ENCODE data around the gene TNFRSF25. TPM values are rescaled to one million over a fixed set of nuclear protein-coding genes. Genes with fewer than 3 reads are reported as not detected.
A peak's percentile ranks its signal among the peaks of the same experiment; 100 is the strongest.

Gene TNFRSF25
- polyA plus RNA-seq, 1 donor = 55.2 TPM

- WGBS (ENCODE audit: insufficient coverage, low lambda C conversion rate) = no CpG with 5 or more reads among the region's 24 CpGs
Measured at GRCh38 chr1:6477039-6477820, 11.3 kb upstream of the TNFRSF25 start.

GRCh38 chr1:6476483-6476882, 10.5 kb upstream of the TNFRSF25 start:
- peaks cover 67% of the 10 kb centered on the region for H3K4me1 ChIP-seq (ENCODE audit: control insufficient read depth, insufficient read depth, low read length)
- no CpG with 5 or more reads among the region's 5 CpGs for WGBS (ENCODE audit: insufficient coverage, low lambda C conversion rate)
- peaks cover 1% of the 10 kb centered on the region for H3K9me3 ChIP-seq (ENCODE audit: control insufficient read depth, low read depth, low read length)
- H3K27ac ChIP-seq (ENCODE audit: low read length) = peak overlapping the region; percentile 67
- no peaks in the 10 kb centered on the region for H3K36me3 ChIP-seq (ENCODE audit: control insufficient read depth, insufficient read depth, low read length)
- no peaks in the 10 kb centered on the region for H3K27me3 ChIP-seq (ENCODE audit: control insufficient read depth, insufficient read depth, low read length)
- H3K4me3 ChIP-seq (ENCODE audit: low read length) = no peak overlapping the region
- DNase-seq = peak; percentile 83 to 91

More at GRCh38 chr1:6477039-6477820, 11.3 kb upstream of the TNFRSF25 start:
- DNase-seq = no peak
- no peaks in the 10 kb centered on the region for H3K36me3 ChIP-seq (ENCODE audit: control insufficient read depth, insufficient read depth, low read length)
- peaks cover 68% of the 10 kb centered on the region for H3K4me1 ChIP-seq (ENCODE audit: control insufficient read depth, insufficient read depth, low read length)
- H3K9me3 ChIP-seq (ENCODE audit: control insufficient read depth, low read depth, low read length) = no peaks in the 10 kb centered on the region
- H3K27ac ChIP-seq (ENCODE audit: low read length) = peak overlapping the region; percentile 67
- no peak overlapping the region for H3K4me3 ChIP-seq (ENCODE audit: low read length)
- no peaks in the 10 kb centered on the region for H3K27me3 ChIP-seq (ENCODE audit: control insufficient read depth, insufficient read depth, low read length)

GRCh38 chr1:6475381-6476133, 9.6 kb upstream of the TNFRSF25 start:
- Histone ChIP-seq H3K27ac (ENCODE audit: low read length) (peak overlapping the region; percentile 67), H3K4me1 (ENCODE audit: control insufficient read depth, insufficient read depth, low read length) (peaks cover 72% of the 10 kb centered on the region), H3K27me3 (ENCODE audit: control insufficient read depth, insufficient read depth, low read length) (no peaks in the 10 kb centered on the region), H3K36me3 (ENCODE audit: control insufficient read depth, insufficient read depth, low read length) (peaks cover under 1% of the 10 kb centered on the region), H3K4me3 (ENCODE audit: low read length) (no peak overlapping the region), H3K9me3 (ENCODE audit: control insufficient read depth, low read depth, low read length) (peaks cover 8% of the 10 kb centered on the region)
- no CpG with 5 or more reads among the region's 33 CpGs for WGBS (ENCODE audit: insufficient coverage, low lambda C conversion rate)
- peak; percentile 58 to 64 for DNase-seq

DNA sequence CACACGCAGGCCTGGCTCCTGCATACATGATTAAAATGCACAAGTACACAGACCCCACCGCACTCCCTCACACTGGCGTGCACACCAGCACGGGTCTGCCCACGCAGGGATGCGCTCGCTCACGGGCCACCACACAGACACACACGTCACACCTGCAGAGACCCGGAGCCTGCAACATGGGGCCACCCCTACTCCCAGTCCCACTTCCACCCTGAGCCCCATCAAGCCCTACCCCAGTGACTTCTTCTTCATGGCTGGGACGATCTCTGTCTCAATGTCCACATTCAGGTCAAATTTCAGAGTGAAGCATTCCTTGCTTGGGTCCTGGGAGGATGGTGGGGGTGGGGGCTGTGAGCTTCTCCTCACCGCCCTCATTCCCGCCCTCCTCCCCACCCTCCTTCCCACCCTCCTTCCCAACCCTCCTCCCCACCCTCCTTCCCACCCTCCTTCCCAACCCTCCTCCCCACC, 8.9 kb upstream of the TNFRSF25 start:
- Histone ChIP-seq H3K36me3 (ENCODE audit: control insufficient read depth, insufficient read depth, low read length) (peaks cover 8% of the 10 kb centered on the region), H3K4me1 (ENCODE audit: control insufficient read depth, insufficient read depth, low read length) (peaks cover 74% of the 10 kb centered on the region), H3K27ac (ENCODE audit: low read length) (no peak overlapping the region), H3K27me3 (ENCODE audit: control insufficient read depth, insufficient read depth, low read length) (no peaks in the 10 kb centered on the region), H3K9me3 (ENCODE audit: control insufficient read depth, low read depth, low read length) (peaks cover 14% of the 10 kb centered on the region), H3K4me3 (ENCODE audit: low read length) (no peak overlapping the region)
- no peak for DNase-seq
- no CpG with 5 or more reads among the region's 13 CpGs for WGBS (ENCODE audit: insufficient coverage, low lambda C conversion rate)

DNA sequence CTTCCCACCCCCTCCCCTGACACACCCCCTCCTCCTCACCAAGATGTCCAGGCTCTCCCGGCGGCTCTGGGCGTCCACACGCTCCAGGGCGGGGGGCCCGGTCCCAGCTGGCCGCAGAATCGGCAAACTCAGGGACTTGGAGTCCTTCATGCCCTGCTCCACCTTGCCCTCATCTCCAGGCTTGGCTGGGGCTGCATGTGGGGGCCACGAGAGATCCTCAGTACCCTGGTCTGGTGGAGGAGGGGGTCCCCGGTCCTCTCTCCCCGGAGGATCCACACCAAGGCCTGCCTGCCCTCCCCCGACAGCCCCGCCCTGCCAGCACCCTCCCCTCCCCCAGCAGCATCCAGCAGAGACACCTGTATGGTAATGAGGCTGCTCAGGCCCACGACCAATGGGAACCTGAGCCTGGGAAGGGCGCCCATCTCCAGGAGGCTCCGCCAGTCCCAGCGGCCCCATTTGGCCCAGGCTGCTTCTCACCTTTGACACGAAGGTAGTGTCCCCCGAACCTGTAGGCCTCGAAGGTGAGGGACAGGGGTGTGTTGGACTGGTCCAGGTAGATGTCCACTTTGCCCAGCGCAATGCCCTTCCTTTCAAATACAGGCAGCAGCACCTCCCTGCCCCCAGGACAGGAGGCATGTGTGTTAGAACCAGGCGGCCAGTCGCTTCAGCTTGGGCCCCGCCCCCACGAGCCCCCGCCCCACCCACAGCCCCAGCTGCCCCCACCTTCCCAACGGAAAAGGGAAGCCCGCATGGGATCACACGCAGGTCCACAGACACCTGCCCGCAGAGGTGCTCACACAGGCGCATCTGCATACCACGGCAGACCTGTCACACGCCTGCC, 8.2 kb upstream of the TNFRSF25 start:
- no peak for DNase-seq
- peaks cover 73% of the 10 kb centered on the region for H3K4me1 ChIP-seq (ENCODE audit: control insufficient read depth, insufficient read depth, low read length)
- H3K36me3 ChIP-seq (ENCODE audit: control insufficient read depth, insufficient read depth, low read length) = peaks cover 13% of the 10 kb centered on the region
- H3K27me3 ChIP-seq (ENCODE audit: control insufficient read depth, insufficient read depth, low read length) = no peaks in the 10 kb centered on the region
- H3K9me3 ChIP-seq (ENCODE audit: control insufficient read depth, low read depth, low read length) = peaks cover 14% of the 10 kb centered on the region
- no CpG with 5 or more reads among the region's 33 CpGs for WGBS (ENCODE audit: insufficient coverage, low lambda C conversion rate)
- no peak overlapping the region for H3K27ac ChIP-seq (ENCODE audit: low read length)
- H3K4me3 ChIP-seq (ENCODE audit: low read length) = no peak overlapping the region

DNA sequence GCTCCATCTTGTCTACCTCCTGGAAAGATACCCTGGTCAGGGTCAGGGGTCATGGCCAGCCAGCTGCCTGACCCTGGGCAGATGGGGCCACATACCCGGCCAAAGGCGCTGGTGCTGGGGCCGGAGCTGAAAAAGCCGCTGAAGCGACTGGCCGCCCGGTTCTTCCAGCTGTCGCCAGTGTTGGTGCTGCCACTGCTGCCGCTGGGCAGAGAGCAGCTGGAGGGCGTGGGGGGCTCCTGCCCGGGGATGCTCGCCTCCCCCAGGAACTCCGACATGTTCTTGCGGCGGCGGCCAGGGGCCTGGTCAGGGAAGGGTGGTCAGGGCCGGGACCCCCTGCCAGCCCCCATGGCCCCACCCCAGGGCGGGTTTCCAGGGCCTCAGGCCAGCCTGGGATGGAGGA, 7.2 kb upstream of the TNFRSF25 start:
- Histone ChIP-seq H3K36me3 (ENCODE audit: control insufficient read depth, insufficient read depth, low read length) (peaks cover 23% of the 10 kb centered on the region), H3K4me3 (ENCODE audit: low read length) (no peak overlapping the region)

GRCh38 chr1:6472391-6472790, 6.4 kb upstream of the TNFRSF25 start:
- DNase-seq = no peak
- peaks cover 14% of the 10 kb centered on the region for H3K9me3 ChIP-seq (ENCODE audit: control insufficient read depth, low read depth, low read length)
- H3K27ac ChIP-seq (ENCODE audit: low read length) = peak overlapping the region; percentile 99
- no peaks in the 10 kb centered on the region for H3K27me3 ChIP-seq (ENCODE audit: control insufficient read depth, insufficient read depth, low read length)
- no peak overlapping the region for H3K4me3 ChIP-seq (ENCODE audit: low read length)
- peaks cover 25% of the 10 kb centered on the region for H3K36me3 ChIP-seq (ENCODE audit: control insufficient read depth, insufficient read depth, low read length)
- H3K4me1 ChIP-seq (ENCODE audit: control insufficient read depth, insufficient read depth, low read length) = peaks cover 77% of the 10 kb centered on the region
- WGBS (ENCODE audit: insufficient coverage, low lambda C conversion rate) = no CpG with 5 or more reads among the region's 10 CpGs

More for the DNA sequence above, 7.2 kb upstream of the TNFRSF25 start:
- Histone ChIP-seq H3K27me3 (ENCODE audit: control insufficient read depth, insufficient read depth, low read length) (no peaks in the 10 kb centered on the region), H3K9me3 (ENCODE audit: control insufficient read depth, low read depth, low read length) (peaks cover 14% of the 10 kb centered on the region), H3K27ac (ENCODE audit: low read length) (peak overlapping the region; percentile 99), H3K4me1 (ENCODE audit: control insufficient read depth, insufficient read depth, low read length) (peaks cover 73% of the 10 kb centered on the region)
- WGBS (ENCODE audit: insufficient coverage, low lambda C conversion rate) = no CpG with 5 or more reads among the region's 18 CpGs
- DNase-seq = no peak

DNA sequence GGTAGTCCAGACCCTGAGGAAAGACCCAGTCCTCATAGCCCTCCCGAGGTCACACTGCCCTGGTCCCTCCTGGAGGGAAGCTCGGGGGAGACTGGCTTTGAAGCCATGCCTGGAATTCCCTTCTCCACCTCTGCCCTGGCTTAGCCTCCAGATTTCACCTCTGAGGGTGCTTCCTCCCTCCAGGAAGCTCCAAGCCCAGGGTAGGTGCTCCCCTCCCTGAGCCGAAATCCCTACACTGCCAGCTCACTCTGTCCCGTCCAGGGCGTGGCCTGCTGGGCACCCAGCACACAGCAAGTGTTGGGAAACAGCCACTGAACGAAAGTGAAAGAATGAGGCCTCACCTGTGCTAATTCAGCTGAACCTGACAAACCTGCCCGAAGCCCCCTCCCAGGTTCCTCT, 6.0 kb upstream of the TNFRSF25 start:
- Histone ChIP-seq H3K9me3 (ENCODE audit: control insufficient read depth, low read depth, low read length) (peaks cover 14% of the 10 kb centered on the region), H3K4me1 (ENCODE audit: control insufficient read depth, insufficient read depth, low read length) (peaks cover 77% of the 10 kb centered on the region), H3K4me3 (ENCODE audit: low read length) (peak overlapping the region; percentile 25), H3K27ac (ENCODE audit: low read length) (peak overlapping the region; percentile 99), H3K27me3 (ENCODE audit: control insufficient read depth, insufficient read depth, low read length) (no peaks in the 10 kb centered on the region), H3K36me3 (ENCODE audit: control insufficient read depth, insufficient read depth, low read length) (peaks cover 27% of the 10 kb centered on the region)
- peak; percentile 95 to 98 for DNase-seq
- no CpG with 5 or more reads among the region's 7 CpGs for WGBS (ENCODE audit: insufficient coverage, low lambda C conversion rate)

- no CpG with 5 or more reads among the region's 67 CpGs for WGBS (ENCODE audit: insufficient coverage, low lambda C conversion rate)
- peaks cover 28% of the 10 kb centered on the region for H3K36me3 ChIP-seq (ENCODE audit: control insufficient read depth, insufficient read depth, low read length)
- no peaks in the 10 kb centered on the region for H3K27me3 ChIP-seq (ENCODE audit: control insufficient read depth, insufficient read depth, low read length)
- peak overlapping the region; percentile 25 for H3K4me3 ChIP-seq (ENCODE audit: low read length)
- peaks cover 75% of the 10 kb centered on the region for H3K4me1 ChIP-seq (ENCODE audit: control insufficient read depth, insufficient read depth, low read length)
- H3K9me3 ChIP-seq (ENCODE audit: control insufficient read depth, low read depth, low read length) = peaks cover 14% of the 10 kb centered on the region
- peak overlapping the region; percentile 99 for H3K27ac ChIP-seq (ENCODE audit: low read length)
- peak; percentile 80 to 95 for DNase-seq
Measured at GRCh38 chr1:6471086-6471969, 5.4 kb upstream of the TNFRSF25 start.

Measured in large intestine (tissue), 3 donors.